Uterus (tissue), 4 donors: ENCODE measurements around the gene BCAR1. TPM values are rescaled to one million over a fixed set of nuclear protein-coding genes. Genes with fewer than 3 reads are reported as not detected.
"Not testable (repeated sequence)": the region's sequence is repeated elsewhere in the genome, so short reads cannot be mapped to it uniquely, and the experiment has no call there.

Experiments used
- DNase-seq, 2 donors: peaks; one replicate each; pipeline ENCODE4 v3.0.0-alpha.2; 2019 to 2020
- H3K27ac ChIP-seq, 2 donors: fragments of 200-600 bp; sonication (generic); 1 replicate in 1 of 2; 2 replicates in 1 of 2; pipeline ENCODE4 v1.5.1; 2016 to 2018
- H3K27me3 ChIP-seq, 2 donors: fragments of 200-600 bp; sonication (generic); one replicate each; pipeline ENCODE4 v1.5.1; 2018 to 2019; ENCODE audit warnings: control low read depth in 1 of 2
- H3K36me3 ChIP-seq, 2 donors: fragments of 200-600 bp; sonication (generic); one replicate each; pipeline ENCODE4 v1.5.1; 2019; ENCODE audit warnings: control low read depth in 1 of 2
- H3K4me1 ChIP-seq, 2 donors: fragments of 200-600 bp; sonication (generic); one replicate each; pipeline ENCODE4 v1.5.1; 2018 to 2019; ENCODE audit warnings: control low read depth in 1 of 2
- H3K4me3 ChIP-seq, 2 donors: fragments of 200-600 bp; sonication (generic); 1 replicate in 1 of 2; 2 replicates in 1 of 2; pipeline ENCODE4 v1.5.1; 2018 to 2019; ENCODE audit warnings: mild to moderate bottlenecking in 1 of 2
- H3K9me3 ChIP-seq, 2 donors: fragments of 200-600 bp; sonication (generic); one replicate each; pipeline ENCODE4 v1.5.1; 2019; ENCODE audit warnings: control low read depth in 1 of 2
- CTCF ChIP-seq, 4 experiments: fragments of 200-600 bp in 2 of 4; fragments of 450-650 bp in 2 of 4; sonication (generic) in 2 of 4; IDR thresholded peaks; one replicate each; pipeline ENCODE4 v1.5.1; 2016 to 2019; ENCODE audit warnings: antibody characterized with exemption in 4 of 4, mild to moderate bottlenecking in 2 of 4, moderate library complexity in 1 of 4
- POLR2A ChIP-seq, 2 donors: fragments of 450-650 bp; IDR thresholded peaks; one replicate each; pipeline ENCODE4 v1.6.1; 2016; ENCODE audit warnings: antibody characterized with exemption in 2 of 2, mild to moderate bottlenecking in 1 of 2, moderate library complexity in 1 of 2
- intact Hi-C: fragments of 100-400 bp; cut with DNase I; formaldehyde crosslinking; loops from one replicate; pipeline ENCODE4 v1.15.1; 2023; ENCODE audit warnings: low total_unique reads
- total RNA-seq, 4 donors: library from RNA; depleted of rRNA in 3 of 4; stranded (reverse); fragments of >200 nt in 3 of 4; gene quantifications; one replicate each; pipeline versions ENCODE4 v1.1.0 to v1.2.4, GENCODE V29; 2014 to 2023
- donor health status: DM: yes; HTN: yes; CAD: no.

Gene BCAR1
- total RNA-seq, 4 donors from 2014 or later, result 42.8 to 104 (median 47.2) TPM

GRCh38 chr16:75218256-75219076 lies 33.0 kb downstream of the BCAR1 start, which contains the start of gene CTRB1:
TSS of gene CTRB1 (plus strand) at chr16:75218988. CDS start at chr16:75219008, 20 bp downstream.
- Histone ChIP-seq H3K27ac (no peak within 1 kb of the TSS), H3K27me3 (no peaks in the 10 kb centered on the region), H3K4me3 (no peak within 1 kb of the TSS), H3K9me3 (no peaks in the 10 kb centered on the region), H3K36me3 (no peaks in the 10 kb centered on the region), H3K4me1 (no peaks in the 10 kb centered on the region)
- intact Hi-C loops, result no loop called here
- no peak for TF ChIP-seq CTCF (IDR thresholded peaks at IDR 0.05)
- no peak for TF ChIP-seq POLR2A (IDR thresholded peaks at IDR 0.05)
- no peak for DNase-seq

- H3K9me3 ChIP-seq, result no peaks in the 10 kb centered on the region
- no peak for DNase-seq
These were observed 34.0 kb downstream of the BCAR1 start for GRCh38 chr16:75217389-75217851.

GRCh38 chr16:75216576-75216975 lies 34.8 kb downstream of the BCAR1 start:
- TF ChIP-seq CTCF (IDR thresholded peaks at IDR 0.05), result no peak
- TF ChIP-seq POLR2A (IDR thresholded peaks at IDR 0.05), result no peak
- no peak for DNase-seq
- H3K27me3 ChIP-seq, result no peaks in the 10 kb centered on the region
- H3K9me3 ChIP-seq, result no peaks in the 10 kb centered on the region
- intact Hi-C loops, result no loop called here
- no peak overlapping the region for H3K27ac ChIP-seq
- no peaks in the 10 kb centered on the region for H3K4me1 ChIP-seq
- no peaks in the 10 kb centered on the region for H3K36me3 ChIP-seq
- H3K4me3 ChIP-seq, result no peak overlapping the region

More at GRCh38 chr16:75217389-75217851, 34.0 kb downstream of the BCAR1 start:
- intact Hi-C loops, result no loop called here
- Histone ChIP-seq H3K4me1 (no peaks in the 10 kb centered on the region), H3K27ac (no peak overlapping the region), H3K4me3 (no peak overlapping the region), H3K36me3 (no peaks in the 10 kb centered on the region), H3K27me3 (no peaks in the 10 kb centered on the region)
- TF ChIP-seq CTCF (IDR thresholded peaks at IDR 0.05) (no peak), POLR2A (IDR thresholded peaks at IDR 0.05) (no peak)

GRCh38 chr16:75216127-75216526 lies 35.3 kb downstream of the BCAR1 start:
- no peaks in the 10 kb centered on the region for H3K27me3 ChIP-seq
- no peak overlapping the region for H3K4me3 ChIP-seq
- no peaks in the 10 kb centered on the region for H3K36me3 ChIP-seq
- H3K9me3 ChIP-seq, result no peaks in the 10 kb centered on the region
- no peak for DNase-seq
- no peak for TF ChIP-seq CTCF (IDR thresholded peaks at IDR 0.05)
- no peak for TF ChIP-seq POLR2A (IDR thresholded peaks at IDR 0.05)
- H3K27ac ChIP-seq, result no peak overlapping the region
- intact Hi-C loops, result no loop called here
- no peaks in the 10 kb centered on the region for H3K4me1 ChIP-seq

- DNase-seq, H3K27me3 ChIP-seq, H3K4me1 ChIP-seq, H3K4me3 ChIP-seq, intact Hi-C loops, H3K27ac ChIP-seq, H3K36me3 ChIP-seq, H3K9me3 ChIP-seq: not testable (repeated sequence)
These were observed 40.1 kb downstream of the BCAR1 start for GRCh38 chr16:75211286-75211685.
